ENCODE data around the gene METTL8. TPM values are rescaled to one million over a fixed set of nuclear protein-coding genes. Genes with fewer than 3 reads are reported as not detected.

The METTL8 gene
- total RNA-seq, 1 donor: 23.9 TPM

GRCh38 chr2:171289316-171289715 is 144.5 kb downstream of the METTL8 start:
- no peak overlapping the region for H3K27ac ChIP-seq (ENCODE audit: low read depth, low read length)
- H3K27me3 ChIP-seq (ENCODE audit: insufficient read depth, low read length): no peaks in the 10 kb centered on the region
- no peak overlapping the region for H3K4me2 ChIP-seq (ENCODE audit: insufficient read depth, low read length)
- no peak for TF ChIP-seq CTCF (IDR thresholded peaks at IDR 0.05; ENCODE audit: extremely low read depth, low read depth, low read length)
- DNase-seq (ENCODE audit: insufficient read length, low spot score, missing footprints): no peak
- no peaks in the 10 kb centered on the region for H3K4me1 ChIP-seq (ENCODE audit: insufficient read depth, low read length)
- no peaks in the 10 kb centered on the region for H3K36me3 ChIP-seq (ENCODE audit: insufficient read depth, low read length)
- no peaks in the 10 kb centered on the region for H3K9me3 ChIP-seq (ENCODE audit: low read depth, low read length)
- H4K20me1 ChIP-seq (ENCODE audit: insufficient read depth, low read length): no peaks in the 10 kb centered on the region
- H3K4me3 ChIP-seq (ENCODE audit: insufficient read depth, low read length): no peak overlapping the region
- H3K79me2 ChIP-seq (ENCODE audit: insufficient read depth, low read length): no peaks in the 10 kb centered on the region
- no peak overlapping the region for H2AFZ ChIP-seq (ENCODE audit: low read length)

GRCh38 chr2:171287611-171288010 is 146.2 kb downstream of the METTL8 start:
- no peaks in the 10 kb centered on the region for H3K4me1 ChIP-seq (ENCODE audit: insufficient read depth, low read length)
- no peak overlapping the region for H2AFZ ChIP-seq (ENCODE audit: low read length)
- no peaks in the 10 kb centered on the region for H3K9me3 ChIP-seq (ENCODE audit: low read depth, low read length)
- H3K79me2 ChIP-seq (ENCODE audit: insufficient read depth, low read length): no peaks in the 10 kb centered on the region
- H3K27ac ChIP-seq (ENCODE audit: low read depth, low read length): no peak overlapping the region
- H3K27me3 ChIP-seq (ENCODE audit: insufficient read depth, low read length): no peaks in the 10 kb centered on the region
- H3K4me2 ChIP-seq (ENCODE audit: insufficient read depth, low read length): no peak overlapping the region
- H3K36me3 ChIP-seq (ENCODE audit: insufficient read depth, low read length): no peaks in the 10 kb centered on the region
- H3K4me3 ChIP-seq (ENCODE audit: insufficient read depth, low read length): no peak overlapping the region
- DNase-seq (ENCODE audit: insufficient read length, low spot score, missing footprints): no peak
- no peaks in the 10 kb centered on the region for H4K20me1 ChIP-seq (ENCODE audit: insufficient read depth, low read length)
- TF ChIP-seq CTCF (IDR thresholded peaks at IDR 0.05; ENCODE audit: extremely low read depth, low read depth, low read length): no peak

- no peak for TF ChIP-seq CTCF (IDR thresholded peaks at IDR 0.05; ENCODE audit: extremely low read depth, low read depth, low read length)
- H3K36me3 ChIP-seq (ENCODE audit: insufficient read depth, low read length): no peaks in the 10 kb centered on the region
- no peaks in the 10 kb centered on the region for H3K27me3 ChIP-seq (ENCODE audit: insufficient read depth, low read length)
- no peak overlapping the region for H3K4me2 ChIP-seq (ENCODE audit: insufficient read depth, low read length)
- no peak overlapping the region for H3K27ac ChIP-seq (ENCODE audit: low read depth, low read length)
- H3K4me1 ChIP-seq (ENCODE audit: insufficient read depth, low read length): no peaks in the 10 kb centered on the region
- no peaks in the 10 kb centered on the region for H3K9me3 ChIP-seq (ENCODE audit: low read depth, low read length)
- DNase-seq (ENCODE audit: insufficient read length, low spot score, missing footprints): no peak
- H2AFZ ChIP-seq (ENCODE audit: low read length): no peak overlapping the region
- no peak overlapping the region for H3K4me3 ChIP-seq (ENCODE audit: insufficient read depth, low read length)
- H4K20me1 ChIP-seq (ENCODE audit: insufficient read depth, low read length): no peaks in the 10 kb centered on the region
- no peaks in the 10 kb centered on the region for H3K79me2 ChIP-seq (ENCODE audit: insufficient read depth, low read length)
Measured at GRCh38 chr2:171287036-171287571, 146.7 kb downstream of the METTL8 start.

- H4K20me1 ChIP-seq (ENCODE audit: insufficient read depth, low read length): no peaks in the 10 kb centered on the region
Measured at GRCh38 chr2:171281110-171281509, 152.7 kb downstream of the METTL8 start.

More at GRCh38 chr2:171281110-171281509, 152.7 kb downstream of the METTL8 start:
- Histone ChIP-seq H3K4me1 (ENCODE audit: insufficient read depth, low read length) (no peaks in the 10 kb centered on the region), H3K9me3 (ENCODE audit: low read depth, low read length) (no peaks in the 10 kb centered on the region), H3K36me3 (ENCODE audit: insufficient read depth, low read length) (no peaks in the 10 kb centered on the region), H3K4me2 (ENCODE audit: insufficient read depth, low read length) (no peak overlapping the region), H3K27me3 (ENCODE audit: insufficient read depth, low read length) (no peaks in the 10 kb centered on the region), H3K79me2 (ENCODE audit: insufficient read depth, low read length) (no peaks in the 10 kb centered on the region), H3K4me3 (ENCODE audit: insufficient read depth, low read length) (no peak overlapping the region), H2AFZ (ENCODE audit: low read length) (no peak overlapping the region), H3K27ac (ENCODE audit: low read depth, low read length) (no peak overlapping the region)
- no peak for TF ChIP-seq CTCF (IDR thresholded peaks at IDR 0.05; ENCODE audit: extremely low read depth, low read depth, low read length)
- DNase-seq (ENCODE audit: insufficient read length, low spot score, missing footprints): no peak
